GM18526 (cell line): ENCODE measurements around the gene RHOU.

Experiments
- POLR2A ChIP-seq: IDR thresholded peaks from 3 replicates; pipeline ENCODE4 v1.6.1; 2011; ENCODE audit not compliant: insufficient read length; ENCODE audit errors: extremely low read depth

The RHOU gene

DNA sequence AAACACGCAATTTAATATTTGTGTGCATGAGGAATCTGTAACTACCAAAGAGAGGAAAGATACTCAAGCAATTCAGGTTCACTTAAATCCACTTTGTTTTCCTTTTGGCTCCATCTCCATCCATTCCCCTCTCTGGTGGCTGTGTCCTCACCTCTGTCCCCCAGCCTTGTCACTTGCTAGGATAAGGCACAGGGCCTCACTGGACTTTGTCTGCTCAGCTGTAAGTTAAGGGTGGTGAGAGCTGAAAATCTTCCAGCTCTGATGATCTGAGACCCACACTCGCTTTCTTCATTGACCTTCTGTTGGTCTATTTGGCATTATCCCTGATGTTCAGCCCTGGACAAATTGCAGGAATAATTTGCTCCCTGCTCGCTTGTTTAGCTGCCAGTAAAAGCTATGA is 56.5 kb downstream of the RHOU start:
- no peak for TF ChIP-seq POLR2A

DNA sequence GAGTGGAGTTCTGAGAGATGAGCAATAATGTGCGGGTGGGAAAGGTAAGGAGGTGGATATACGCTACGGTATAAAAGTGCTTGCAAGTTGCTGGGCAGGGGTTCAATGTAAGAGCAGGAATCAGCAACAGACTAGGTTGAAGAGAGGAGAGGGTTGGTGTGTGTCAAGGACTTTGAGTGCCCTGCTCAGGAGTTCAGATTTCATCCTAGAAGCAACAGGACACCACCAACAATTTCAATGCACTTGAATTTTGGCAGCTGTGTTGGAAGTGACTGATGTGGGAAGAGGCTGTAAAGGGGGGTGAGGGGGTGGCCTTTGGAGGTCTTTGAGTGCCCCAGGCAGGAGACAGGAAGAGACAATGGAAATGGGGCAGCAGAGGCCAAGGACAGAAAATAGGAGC is 57.3 kb downstream of the RHOU start:
- TF ChIP-seq POLR2A, result no peak

DNA sequence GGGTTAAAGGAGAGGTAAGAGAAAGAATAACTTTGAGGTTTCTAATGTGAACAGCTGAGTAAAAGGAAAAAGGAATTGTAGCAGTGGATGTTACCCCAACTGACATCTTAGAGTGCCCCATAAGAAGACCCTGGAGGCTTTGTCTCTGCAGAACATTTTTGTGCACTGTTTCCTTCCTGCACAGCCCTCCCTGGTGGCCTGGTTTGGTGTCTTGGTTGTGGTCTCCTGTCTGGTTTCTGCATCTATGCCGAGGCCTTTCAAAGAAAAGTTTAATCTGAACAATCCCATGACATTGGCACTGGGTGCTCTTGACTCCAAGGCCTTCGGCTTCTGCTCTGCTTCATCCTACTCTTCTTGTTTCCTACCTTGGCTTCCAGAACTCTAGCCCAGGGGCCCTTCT is 57.8 kb downstream of the RHOU start:
- no peak for TF ChIP-seq POLR2A

DNA sequence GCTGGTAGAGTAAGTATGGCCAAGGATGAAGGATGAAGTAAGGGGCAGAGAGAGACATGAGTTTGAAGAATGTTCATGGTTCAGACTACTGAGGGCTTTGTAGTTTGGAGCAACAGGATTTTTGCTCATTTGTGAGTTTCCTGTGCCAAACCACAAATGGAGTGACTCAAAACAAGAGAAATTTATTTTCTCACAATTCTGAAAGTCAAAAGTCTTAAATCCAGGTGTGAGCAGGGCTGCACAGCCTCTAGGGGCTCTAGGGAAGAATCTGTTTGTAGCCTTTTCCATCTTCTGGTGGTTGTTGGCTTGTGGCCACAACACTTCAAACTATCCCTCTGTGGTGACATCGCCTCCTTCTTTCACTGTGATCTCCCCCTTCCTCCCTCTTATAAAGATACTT is 58.9 kb downstream of the RHOU start:
- no peak for TF ChIP-seq POLR2A

DNA sequence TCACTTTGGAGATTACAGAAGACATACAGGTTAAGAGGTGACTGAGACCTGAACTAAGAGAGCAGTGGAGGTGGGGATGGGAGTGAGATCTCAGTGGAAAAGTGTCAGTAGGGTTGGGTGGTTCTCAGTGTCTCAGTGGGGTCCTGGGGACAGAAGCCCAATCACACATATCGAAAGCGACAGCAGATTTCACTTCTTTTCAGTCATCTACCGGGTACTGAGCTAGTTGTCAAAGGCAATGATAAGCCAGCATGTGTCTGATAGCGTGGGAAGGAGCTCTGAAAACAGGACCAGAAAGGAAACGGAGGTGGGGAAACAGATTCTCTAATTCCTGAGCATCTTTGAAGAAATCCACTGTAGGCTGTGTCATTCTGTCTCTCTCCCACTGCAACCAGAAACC is 59.5 kb downstream of the RHOU start:
- no peak for TF ChIP-seq POLR2A

DNA sequence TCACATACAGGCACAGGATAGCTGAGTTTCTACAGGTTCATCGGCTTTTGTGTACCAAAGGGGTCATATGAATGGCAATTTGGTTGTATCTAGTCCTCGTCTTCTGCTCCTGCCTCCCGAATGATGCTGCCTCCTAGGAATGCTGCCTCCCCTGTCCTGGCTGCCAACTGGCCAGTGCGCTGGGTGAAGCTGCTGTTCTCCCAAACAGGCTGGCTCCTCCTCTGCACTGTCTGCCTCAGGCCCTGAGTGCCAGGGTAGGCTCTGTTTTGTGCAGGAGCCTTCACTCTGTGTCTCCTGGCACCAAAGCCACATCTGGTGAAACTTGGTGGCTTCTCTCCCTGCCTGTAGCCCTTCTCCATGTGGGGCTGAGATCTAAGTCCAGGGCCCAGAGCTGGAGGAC is 60.3 kb downstream of the RHOU start:
- no peak for TF ChIP-seq POLR2A
